Measurements from ENCODE around the gene ZNF516. TPM values are rescaled to one million over a fixed set of nuclear protein-coding genes. Genes with fewer than 3 reads are reported as not detected.

The ZNF516 gene
- polyA plus RNA-seq, 2 of the 4 experiments (the other 2 are of a cell fraction): 3.9 to 4.9 TPM

- ChIA-PET CTCF (interaction anchor here (1.6 kb wide), 1 partner anchor 17 kb away, joined by 3 read pairs; no protein-coding TSS in a partner anchor), POLR2A (no interaction called here)
- Histone ChIP-seq H3K4me3 (no peak overlapping the region), H3K4me1 (peaks cover 29% of the 10 kb centered on the region), H3K4me2 (no peak overlapping the region), H3K27ac (peak overlapping the region in 1 of 2 experiments; percentile 56; a peak in 3 of 6 replicates), H3K9me3 (no peaks in the 10 kb centered on the region)
- no peak for TF ChIP-seq FOSB (CRISPR knock-in tag; IDR thresholded peaks at IDR 0.05)
- no peak for TF ChIP-seq HOXB5 (CRISPR knock-in tag; IDR thresholded peaks at IDR 0.05)
- TF ChIP-seq CHD2 (IDR thresholded peaks at IDR 0.05; ENCODE audit: low read length, partially characterized antibody): no peak
- no peak for TF ChIP-seq MAZ (IDR thresholded peaks at IDR 0.05; ENCODE audit: borderline replicate concordance, low read depth, low read length)
- no peak for TF ChIP-seq TFCP2L1 (CRISPR knock-in tag; IDR thresholded peaks at IDR 0.05)
- no peak for TF ChIP-seq FOSL2 (IDR thresholded peaks at IDR 0.05)
- no peak for TF ChIP-seq FOSL2 (CRISPR knock-in tag; IDR thresholded peaks at IDR 0.05)
- no peak for TF ChIP-seq HMGXB4 (CRISPR knock-in tag; IDR thresholded peaks at IDR 0.05; ENCODE audit: borderline replicate concordance)
- no peak for TF ChIP-seq KDM1A (IDR thresholded peaks at IDR 0.05; ENCODE audit: low read depth)
- TF ChIP-seq EHMT2 (IDR thresholded peaks at IDR 0.05; ENCODE audit: low read depth): no peak
- no peak for TF ChIP-seq ZFP36 (IDR thresholded peaks at IDR 0.05; ENCODE audit: borderline replicate concordance, partially characterized antibody)
- DNase-seq (ENCODE audit: low read depth in 1 of 2, low spot score in 1 of 2): no peak
- WGBS (ENCODE audit: missing lambda C conversion rate): 90% methylated on average over 6 of the region's 13 CpGs
- FAIRE-seq: no peak
- ATAC-seq: no peak
Observed at GRCh38 chr18:76479351-76480238, 15.4 kb downstream of the ZNF516 start.

- Histone ChIP-seq H3K4me2 (peak overlapping the region; percentile 97), H3K4me1 (peaks cover 37% of the 10 kb centered on the region), H3K4me3 (peak overlapping the region; percentile 44), H3K9me3 (no peaks in the 10 kb centered on the region), H3K27ac (peak overlapping the region; percentile 94)
- CTCF ChIA-PET: interaction anchor here (2.9 kb wide), 1 partner anchor 14 kb away, joined by 9 read pairs; no protein-coding TSS in a partner anchor
- FAIRE-seq: no peak
- peak; percentile 51 to 72 for DNase-seq (ENCODE audit: low read depth in 1 of 2, low spot score in 1 of 2)
- 6% methylated on average over 16 of the region's 16 CpGs for WGBS (ENCODE audit: missing lambda C conversion rate)
- ATAC-seq: peak; percentile 75 to 80
- TF ChIP-seq, protein P1, sequence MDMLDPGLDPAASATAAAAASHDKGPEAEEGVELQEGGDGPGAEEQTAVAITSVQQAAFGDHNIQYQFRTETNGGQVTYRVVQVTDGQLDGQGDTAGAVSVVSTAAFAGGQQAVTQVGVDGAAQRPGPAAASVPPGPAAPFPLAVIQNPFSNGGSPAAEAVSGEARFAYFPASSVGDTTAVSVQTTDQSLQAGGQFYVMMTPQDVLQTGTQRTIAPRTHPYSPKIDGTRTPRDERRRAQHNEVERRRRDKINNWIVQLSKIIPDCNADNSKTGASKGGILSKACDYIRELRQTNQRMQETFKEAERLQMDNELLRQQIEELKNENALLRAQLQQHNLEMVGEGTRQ (IDR thresholded peaks at IDR 0.05): no peak
- TF ChIP-seq JUNB (IDR thresholded peaks at IDR 0.05) (peak; percentile 50; the same call in 1 of the 2 replicates), NFE2L2 (conservative IDR thresholded peaks at IDR 0.05; ENCODE audit: low read length) (peak; percentile 99), EP300 (IDR thresholded peaks at IDR 0.05) (0 out of 5 replicates have a peak, but pooled peaks of 1 of the 2 experiments have one; percentile 25), FOSL2 (IDR thresholded peaks at IDR 0.05) (peak; percentile 63), FOSL2 (CRISPR knock-in tag; IDR thresholded peaks at IDR 0.05) (peak; percentile 75), MAFK (IDR thresholded peaks at IDR 0.05; ENCODE audit: partially characterized antibody) (peak; percentile 100), GATA3 (IDR thresholded peaks at IDR 0.05; ENCODE audit: borderline replicate concordance) (peak; percentile 19; the same call in 1 of the 2 replicates), KDM5A (IDR thresholded peaks at IDR 0.05) (no peak)
- POLR2A ChIA-PET: interaction anchor here (0.6 to 1.7 kb wide), 2 partner anchors 13 to 17 kb away, joined by 4 to 9 read pairs; no protein-coding TSS in a partner anchor
Observed at GRCh38 chr18:76476665-76477561, 18.1 kb downstream of the ZNF516 start.

Data from A549 (cell line).